Activated CD4-positive, alpha-beta memory T cell treated with anti-CD3 and anti-CD28 coated beads for 36 hours (primary cell): Measurements from ENCODE around the gene RPL3. TPM values are rescaled to one million over a fixed set of nuclear protein-coding genes. Genes with fewer than 3 reads are reported as not detected.
"Not testable (repeated sequence)": the region's sequence is repeated elsewhere in the genome, so short reads cannot be mapped to it uniquely, and the experiment has no call there.

Experiments
- CTCF ChIA-PET: fragments of 350-600 bp; sonication (Branson Sonifier 250); formaldehyde crosslinking; loops from one replicate; lab custom pipeline; 2021; ENCODE audit warnings: antibody characterized with exemption, inconsistent platforms; lab: Charles Lee
- POLR2A ChIA-PET: fragments of 350-600 bp; sonication (Branson Sonifier 250); formaldehyde crosslinking; loops from one replicate; lab custom pipeline; 2021; ENCODE audit warnings: antibody characterized with exemption; lab: Charles Lee
- DNase-seq: peaks from one replicate; pipeline ENCODE4 v3.0.0-alpha.2; 2020
- H3K27ac Mint-ChIP-seq: one replicate; pipeline ENCODE4 v1.8.0; 2021; ENCODE audit warnings: mixed read lengths
- H3K27me3 Mint-ChIP-seq: one replicate; pipeline ENCODE4 v1.8.0; 2021; ENCODE audit warnings: mixed read lengths
- H3K36me3 Mint-ChIP-seq: one replicate; pipeline ENCODE4 v1.8.0; 2021; ENCODE audit warnings: mixed read lengths
- H3K4me1 Mint-ChIP-seq: one replicate; pipeline ENCODE4 v1.8.0; 2021; ENCODE audit warnings: low read depth, mixed read lengths
- H3K4me3 Mint-ChIP-seq: one replicate; pipeline ENCODE4 v1.8.0; 2021; ENCODE audit warnings: mild to moderate bottlenecking, mixed read lengths
- H3K9me3 Mint-ChIP-seq: one replicate; pipeline ENCODE4 v1.8.0; 2021; ENCODE audit warnings: mixed read lengths
- intact Hi-C: fragments of 100-400 bp; cut with micrococcal nuclease; formaldehyde crosslinking; loops from one replicate; pipeline ENCODE4 v1.15.1; 2023
- total RNA-seq, 2 experiments: library from RNA; stranded (reverse); gene quantifications; one replicate each; pipeline ENCODE4 v1.2.3, GENCODE V29; 2021

The RPL3 gene
- total RNA-seq, 2 experiments from 2014 or later = 2,986 to 3,013 TPM

DNA sequence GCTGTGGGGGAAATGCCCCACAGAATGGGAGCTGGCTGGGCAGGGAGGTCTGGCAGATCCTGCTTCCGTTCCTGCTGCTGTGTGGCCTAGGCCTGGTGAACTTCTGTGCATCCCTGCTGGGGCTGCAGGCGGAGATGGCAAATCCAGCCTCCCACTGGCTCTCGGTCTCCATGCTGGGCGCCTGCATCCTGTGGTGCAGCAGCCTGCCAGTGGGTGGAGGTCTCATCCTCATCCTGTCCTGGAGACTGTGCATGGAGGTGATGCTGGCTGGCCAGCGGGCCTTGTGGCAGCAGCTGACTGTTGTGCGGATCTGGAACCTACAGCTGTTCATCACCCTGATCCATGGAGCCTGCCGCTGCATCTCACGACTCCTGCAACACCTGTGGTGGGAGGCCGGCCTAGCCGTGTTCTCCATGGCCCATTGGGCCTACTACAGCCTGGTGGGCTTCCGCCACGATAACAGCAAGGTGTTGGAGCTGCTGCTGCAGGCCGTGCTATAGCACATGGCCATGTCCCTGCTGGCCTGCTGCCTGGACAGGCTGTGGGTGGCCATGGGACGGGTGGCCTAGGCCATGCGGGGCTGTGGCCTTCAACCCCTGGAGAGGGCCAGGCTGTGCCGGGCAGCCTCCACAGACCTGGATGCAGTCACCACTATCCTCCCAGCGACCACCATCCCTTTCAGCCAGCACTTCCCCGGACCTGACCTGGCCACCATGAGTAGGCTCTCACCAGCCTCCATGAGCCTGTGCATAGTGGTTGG lies 8.8 kb upstream of the RPL3 start:
- no peak overlapping the region for H3K27ac Mint-ChIP-seq
- ChIA-PET CTCF (interaction anchor here (0.7 to 1.4 kb wide), 2 partner anchors 17 to 158 kb away, joined by 3 read pairs; no protein-coding TSS in a partner anchor), POLR2A (interaction anchor here (1.8 kb wide), 1 partner anchor 9 kb away, joined by 4 read pairs; the partner anchor contains the start of gene RPL3)
- intact Hi-C loops = no loop called here
- peaks cover 14% of the 10 kb centered on the region for H3K4me1 Mint-ChIP-seq
- H3K4me3 Mint-ChIP-seq = no peak overlapping the region
- no peaks in the 10 kb centered on the region for H3K36me3 Mint-ChIP-seq
- H3K27me3 Mint-ChIP-seq = no peaks in the 10 kb centered on the region
- no peak for DNase-seq
- H3K9me3 Mint-ChIP-seq = no peaks in the 10 kb centered on the region

DNA sequence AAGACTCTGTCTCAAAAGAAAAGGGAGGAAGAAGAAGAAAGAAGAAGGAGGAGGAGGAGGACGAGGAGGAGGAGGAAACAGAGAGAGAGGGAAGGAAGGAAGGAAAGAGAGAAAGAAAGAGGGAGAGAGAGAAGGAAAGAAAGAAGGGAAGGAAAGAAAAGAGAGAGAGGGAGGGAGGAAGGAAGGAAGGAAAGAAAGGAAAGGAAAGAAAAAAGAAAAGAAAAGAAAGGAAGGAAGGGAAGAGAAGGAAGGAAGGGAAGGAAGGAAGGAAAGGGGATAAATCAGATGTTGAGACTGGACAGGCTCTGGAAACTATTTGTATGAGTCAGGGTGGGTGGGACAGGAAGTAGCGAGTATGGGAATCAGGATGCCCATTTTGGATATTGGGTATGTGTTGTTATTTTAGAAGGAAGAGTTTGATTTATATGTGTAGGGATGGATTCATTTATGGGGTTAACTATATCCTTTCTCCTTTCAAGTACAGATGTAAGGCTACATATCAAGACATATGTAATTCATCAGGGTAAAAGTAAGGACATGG lies 6.0 kb upstream of the RPL3 start:
- Mint-ChIP-seq H3K4me1 (peaks cover 3% of the 10 kb centered on the region), H3K9me3 (no peaks in the 10 kb centered on the region), H3K4me3 (no peak overlapping the region), H3K36me3 (no peaks in the 10 kb centered on the region), H3K27me3 (no peaks in the 10 kb centered on the region), H3K27ac (no peak overlapping the region)
- POLR2A ChIA-PET = no interaction called here
- CTCF ChIA-PET = no interaction called here
- intact Hi-C loops = no loop called here
- no peak for DNase-seq

DNA sequence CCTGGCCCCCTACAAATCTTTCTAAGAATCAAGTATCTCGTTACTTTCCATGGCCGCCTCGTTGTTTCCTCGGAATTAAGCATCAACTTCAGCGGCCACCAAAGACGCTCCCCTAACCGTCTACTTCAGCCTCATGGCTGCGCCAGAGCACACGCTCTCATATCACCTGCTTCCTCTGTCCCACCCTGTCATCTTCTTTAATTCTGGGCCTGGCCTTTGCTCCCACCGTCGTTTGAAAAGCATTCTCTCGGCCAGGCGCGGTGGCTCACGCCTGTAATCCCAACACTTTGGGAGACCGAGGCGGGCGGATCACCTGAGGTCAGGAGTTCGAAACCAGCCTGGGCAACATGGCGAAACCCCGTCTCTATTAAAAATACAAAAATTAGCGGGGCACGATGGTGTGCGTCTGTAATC lies 1.2 kb upstream of the RPL3 start:
- Mint-ChIP-seq H3K27ac (peak overlapping the region; percentile 80), H3K4me3 (peak overlapping the region; percentile 70), H3K4me1 (peaks cover 28% of the 10 kb centered on the region), H3K36me3 (peaks cover 39% of the 10 kb centered on the region)
- DNase-seq, H3K27me3 Mint-ChIP-seq, intact Hi-C loops, H3K9me3 Mint-ChIP-seq: not testable (repeated sequence)
- ChIA-PET POLR2A (interaction anchor here (1.4 to 4.5 kb wide), 7 partner anchors 10 to 208 kb away, joined by 3 to 32 read pairs (median 14); partner anchors contain the start of gene TAB1), CTCF (interaction anchor here (3.3 to 5.0 kb wide), 2 partner anchors 11 to 208 kb away, joined by 23 to 32 read pairs; no protein-coding TSS in a partner anchor)

DNA sequence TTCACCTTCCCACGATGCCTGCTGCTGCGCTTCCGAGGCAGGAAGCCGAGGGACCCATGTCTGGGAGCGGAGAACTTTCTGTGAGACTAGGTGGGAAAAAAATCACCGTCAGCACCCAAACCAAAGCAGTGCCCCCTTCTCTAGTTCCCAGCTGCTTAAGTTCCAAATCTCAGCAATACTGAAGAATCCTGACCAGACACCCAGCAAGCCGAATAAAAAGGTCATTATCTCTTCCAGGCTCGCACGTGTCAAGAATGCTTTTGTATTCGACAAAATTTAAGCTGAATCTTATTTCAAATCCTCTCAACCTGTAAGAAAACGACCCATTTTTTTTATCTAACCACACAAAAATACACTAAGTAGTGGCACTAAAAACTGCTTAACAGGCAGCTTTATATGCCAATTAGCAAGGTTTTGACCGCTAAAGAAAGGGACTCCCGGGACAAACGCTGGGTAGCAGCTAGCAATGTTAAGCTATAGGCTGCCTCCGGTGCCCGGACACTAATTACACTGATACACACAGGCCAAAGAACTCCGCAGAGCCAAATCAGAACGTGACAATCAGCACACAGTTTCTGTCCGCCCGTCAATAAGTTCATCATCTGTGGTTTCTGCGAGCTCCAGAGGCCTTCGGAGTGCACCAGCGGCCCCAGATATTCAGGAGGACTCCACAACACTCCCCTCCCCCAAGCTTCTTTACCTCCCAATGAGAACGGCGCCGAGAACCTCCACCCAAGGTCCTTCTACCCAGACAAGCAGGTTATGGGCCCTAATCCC lies 728 bp downstream of the RPL3 start:
- intact Hi-C loops = loop anchor here (1.0 to 10.0 kb wide), 8 partner anchors 69 to 611 kb away; partner anchors contain the start of genes APOBEC3C, ATF4, CBX7 and GRAP2
- Mint-ChIP-seq H3K4me1 (peaks cover 38% of the 10 kb centered on the region), H3K36me3 (peaks cover 56% of the 10 kb centered on the region), H3K27me3 (no peaks in the 10 kb centered on the region), H3K9me3 (no peaks in the 10 kb centered on the region), H3K27ac (peak overlapping the region; percentile 99), H3K4me3 (peak overlapping the region; percentile 100)
- no peak for DNase-seq
- ChIA-PET POLR2A (interaction anchor here (0.5 to 5.3 kb wide), 32 partner anchors 8 to 1308 kb away, joined by 3 to 51 read pairs (median 5); partner anchors contain the start of genes ATF4, CBX6, CBX7 and GTPBP1), CTCF (interaction anchor here (0.6 to 7.0 kb wide), 10 partner anchors 8 to 608 kb away, joined by 3 to 68 read pairs (median 4); partner anchors contain the start of genes CBX7 and MIEF1)

DNA sequence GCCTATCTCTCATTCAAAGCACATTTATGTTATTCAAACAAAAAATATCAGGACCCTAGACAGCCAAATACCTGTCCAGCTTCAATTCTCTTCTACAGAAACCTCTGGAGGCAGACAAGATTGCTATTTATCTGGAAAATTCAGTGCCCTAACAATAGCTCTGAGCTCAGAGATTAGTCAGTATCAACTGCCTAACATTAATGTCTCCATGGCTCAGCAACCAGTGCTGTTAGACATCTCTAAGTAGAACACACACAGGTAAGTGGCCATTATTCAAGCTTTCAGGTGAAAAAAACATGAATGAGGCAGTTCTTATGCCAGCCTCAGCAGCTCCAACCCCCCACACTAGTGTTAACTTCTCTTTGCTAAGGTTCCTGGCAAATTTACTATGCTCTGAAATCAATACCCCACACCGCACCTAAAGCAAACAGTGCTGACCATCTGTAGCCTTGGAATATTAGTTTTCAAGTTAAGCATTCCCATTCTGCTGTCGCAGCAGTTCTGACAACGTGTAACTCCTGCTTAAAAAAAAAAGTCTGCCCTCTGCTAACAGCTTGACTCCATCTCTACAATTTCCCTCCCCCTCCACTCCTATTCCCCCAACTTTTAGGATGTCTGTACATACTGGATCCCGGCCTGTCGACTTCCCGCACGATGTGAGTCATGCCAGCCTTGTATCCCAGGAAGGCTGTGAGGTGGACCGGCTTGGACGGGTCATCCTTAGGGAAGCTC lies 1.5 kb downstream of the RPL3 start:
- Mint-ChIP-seq H3K4me3 (peak overlapping the region; percentile 100), H3K27me3 (no peaks in the 10 kb centered on the region), H3K4me1 (peaks cover 44% of the 10 kb centered on the region), H3K9me3 (no peaks in the 10 kb centered on the region), H3K36me3 (peaks cover 63% of the 10 kb centered on the region), H3K27ac (peak overlapping the region; percentile 99)
- intact Hi-C loops = loop anchor here (2.0 to 10.0 kb wide), 7 partner anchors 69 to 611 kb away; partner anchors contain the start of genes APOBEC3C, GRAP2, GTPBP1 and SUN2
- POLR2A ChIA-PET = interaction anchor here (0.5 to 5.3 kb wide), 28 partner anchors 8 to 746 kb away, joined by 3 to 51 read pairs (median 5); partner anchors contain the start of genes ATF4, CBX6, CBX7 and GTPBP1
- DNase-seq = no peak
- CTCF ChIA-PET = interaction anchor here (0.6 to 7.0 kb wide), 15 partner anchors 7 to 447 kb away, joined by 3 to 68 read pairs (median 4); partner anchors contain the start of gene CBX7

DNA sequence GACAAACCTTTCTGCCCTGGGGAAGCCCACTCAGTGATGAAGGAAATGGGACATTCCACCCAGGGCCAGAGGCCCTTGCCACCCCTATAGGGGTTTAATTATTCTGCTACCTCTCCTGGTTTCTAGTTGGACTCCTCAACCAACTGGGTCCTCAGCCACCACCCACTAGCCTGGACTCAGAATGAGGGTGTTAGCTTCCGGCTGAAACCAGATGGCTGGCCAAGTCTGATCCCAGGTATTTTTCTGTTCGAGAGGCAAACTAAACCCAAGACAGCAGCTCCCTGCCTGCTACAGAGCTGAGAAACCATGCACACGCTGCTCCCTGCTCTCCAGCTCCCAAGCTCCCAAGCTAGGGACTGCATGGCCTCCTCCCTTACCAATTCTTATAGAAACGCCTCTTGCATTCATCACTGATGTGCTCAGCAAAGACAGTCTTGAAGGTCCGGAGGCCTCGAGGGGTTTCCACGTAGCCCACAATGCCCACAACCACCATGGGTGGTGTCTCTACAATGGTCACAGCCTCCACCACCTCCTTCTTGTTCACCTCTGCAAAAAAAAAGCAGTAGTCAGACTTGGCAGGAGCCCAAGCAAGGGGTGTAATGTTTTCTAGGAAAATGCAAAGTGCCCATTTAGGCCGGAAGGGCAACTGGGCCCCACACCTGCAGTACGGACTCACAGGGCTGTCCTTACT lies 2.2 kb downstream of the RPL3 start:
- Mint-ChIP-seq H3K9me3 (no peaks in the 10 kb centered on the region), H3K27me3 (no peaks in the 10 kb centered on the region), H3K4me1 (peaks cover 46% of the 10 kb centered on the region), H3K36me3 (peaks cover 69% of the 10 kb centered on the region), H3K4me3 (peak overlapping the region; percentile 100), H3K27ac (peak overlapping the region; percentile 99)
- ChIA-PET POLR2A (interaction anchor here (0.6 to 5.3 kb wide), 13 partner anchors 11 to 561 kb away, joined by 3 to 51 read pairs (median 3); partner anchors contain the start of genes ATF4, CBX6, CBX7 and RPS19BP1), CTCF (interaction anchor here (0.6 to 7.0 kb wide), 19 partner anchors 10 to 446 kb away, joined by 3 to 68 read pairs (median 4); partner anchors contain the start of genes ATF4, CBX7 and TAB1)
- intact Hi-C loops = loop anchor here (2.0 to 10.0 kb wide), 6 partner anchors 70 to 610 kb away; partner anchors contain the start of genes APOBEC3C, GRAP2, GTPBP1 and SUN2
- peak; percentile 66 for DNase-seq

DNA sequence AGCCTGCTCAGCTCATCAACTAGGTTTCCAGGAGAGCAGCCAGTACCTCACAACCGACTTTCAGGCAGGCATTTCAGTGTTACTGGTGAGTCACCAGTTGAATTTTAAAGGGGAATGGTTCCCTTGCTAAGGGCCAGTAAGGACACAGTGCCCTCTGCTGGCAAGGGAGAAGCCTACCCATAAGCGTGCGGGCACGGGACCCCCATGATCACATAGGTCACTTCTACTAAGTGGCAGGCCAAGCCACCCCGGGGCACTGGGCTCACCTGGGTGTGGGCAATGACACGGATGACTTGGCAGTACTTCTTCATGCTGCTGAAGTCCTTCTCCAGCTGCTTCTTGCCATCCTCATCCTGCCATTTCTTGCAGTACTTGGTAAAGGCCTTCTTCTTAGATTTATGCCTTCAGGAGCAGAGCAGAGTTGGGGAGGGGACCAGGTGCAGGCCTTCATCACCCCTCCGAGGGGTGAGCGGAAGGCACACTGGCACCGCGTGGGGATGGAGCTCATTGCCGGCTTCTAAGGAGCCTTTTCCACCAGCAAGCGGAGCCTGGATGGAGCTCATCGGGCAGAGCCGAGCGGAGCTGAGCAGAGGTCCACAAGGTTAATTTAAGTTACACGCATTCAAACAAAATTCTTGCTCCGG lies 2.9 kb downstream of the RPL3 start:
- Mint-ChIP-seq H3K4me3 (peak overlapping the region; percentile 100), H3K27me3 (no peaks in the 10 kb centered on the region), H3K27ac (peak overlapping the region; percentile 99), H3K4me1 (peaks cover 48% of the 10 kb centered on the region), H3K9me3 (no peaks in the 10 kb centered on the region), H3K36me3 (peaks cover 73% of the 10 kb centered on the region)
- CTCF ChIA-PET = interaction anchor here (0.7 to 7.0 kb wide), 23 partner anchors 9 to 447 kb away, joined by 3 to 68 read pairs (median 4); partner anchors contain the start of genes ATF4, CBX7 and TAB1
- DNase-seq = peak; percentile 87
- intact Hi-C loops = loop anchor here (1.0 to 10.0 kb wide), 7 partner anchors 71 to 609 kb away; partner anchors contain the start of genes APOBEC3C, GRAP2, GTPBP1 and SUN2
- POLR2A ChIA-PET = interaction anchor here (0.6 to 5.3 kb wide), 15 partner anchors 10 to 1472 kb away, joined by 3 to 51 read pairs (median 3); partner anchors contain the start of genes ATF4, CBX6, CBX7 and RPS19BP1

DNA sequence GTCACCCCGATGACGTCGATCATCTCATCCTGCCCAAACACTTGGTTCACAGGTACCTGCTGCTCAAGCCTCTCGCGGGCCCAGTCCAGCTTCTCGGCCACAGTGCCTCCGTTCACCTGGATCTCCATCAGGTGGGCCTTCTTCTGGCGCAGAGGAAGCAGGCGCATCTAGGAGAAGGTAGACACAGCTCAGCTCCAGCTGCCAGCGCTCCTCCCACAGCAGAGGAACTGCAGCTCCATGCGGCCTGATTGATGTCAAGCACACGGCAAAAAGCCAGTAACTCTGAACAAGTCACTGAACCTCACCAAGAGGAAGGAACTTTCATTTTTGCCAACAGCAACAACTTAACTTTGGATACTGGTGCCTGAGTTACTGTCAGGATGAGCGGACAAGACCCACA lies 4.0 kb downstream of the RPL3 start:
- Mint-ChIP-seq H3K36me3 (peaks cover 77% of the 10 kb centered on the region), H3K27me3 (no peaks in the 10 kb centered on the region), H3K9me3 (no peaks in the 10 kb centered on the region), H3K27ac (peak overlapping the region; percentile 78), H3K4me3 (peak overlapping the region; percentile 100), H3K4me1 (peaks cover 46% of the 10 kb centered on the region)
- intact Hi-C loops = loop anchor here (5.0 to 10.0 kb wide), 5 partner anchors 72 to 608 kb away; partner anchors contain the start of genes APOBEC3C, GRAP2, GTPBP1 and SUN2
- no peak for DNase-seq
- ChIA-PET CTCF (interaction anchor here (1.0 to 7.0 kb wide), 11 partner anchors 9 to 446 kb away, joined by 3 to 68 read pairs (median 5); no protein-coding TSS in a partner anchor), POLR2A (interaction anchor here (0.6 to 5.3 kb wide), 4 partner anchors 32 to 216 kb away, joined by 3 to 51 read pairs (median 4); partner anchors contain the start of gene CBX7)

DNA sequence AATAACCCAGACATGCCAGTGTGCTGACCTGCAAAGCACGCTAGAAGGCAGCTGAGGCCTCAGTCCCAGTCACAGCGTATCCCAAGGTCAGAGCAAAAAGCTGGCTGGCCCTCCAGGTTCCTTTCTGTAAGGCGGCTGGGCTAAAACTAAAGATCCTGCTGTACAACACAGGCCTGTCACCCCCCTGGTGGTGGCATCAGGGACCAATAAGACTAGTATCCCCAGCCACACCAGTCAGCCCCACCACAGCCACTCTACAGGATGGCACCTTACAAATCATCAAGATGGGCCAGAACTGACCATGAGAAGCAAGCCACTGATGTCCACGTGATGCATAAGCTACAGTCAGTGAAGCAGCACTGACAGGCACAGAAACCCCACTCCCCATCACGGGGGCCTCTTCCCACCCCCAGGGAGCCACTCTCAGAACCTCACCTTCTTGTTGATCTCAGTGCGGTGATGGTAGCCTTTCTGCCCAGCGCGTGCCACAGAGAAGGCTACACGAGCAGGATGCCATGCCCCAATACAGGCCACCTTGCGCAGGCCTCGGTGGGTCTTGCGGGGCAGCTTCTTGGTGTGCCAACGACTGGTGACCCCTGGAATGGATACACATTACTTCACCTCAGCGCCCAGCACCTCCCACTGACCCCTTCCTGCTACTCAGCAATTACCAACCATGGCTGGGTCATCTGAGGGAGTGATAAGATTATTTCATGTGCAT lies 5.0 kb downstream of the RPL3 start:
- no peak overlapping the region for H3K4me3 Mint-ChIP-seq
- DNase-seq = no peak
- POLR2A ChIA-PET = interaction anchor here (1.0 to 2.0 kb wide), 2 partner anchors 214 to 215 kb away, joined by 3 to 4 read pairs; no protein-coding TSS in a partner anchor
- no peaks in the 10 kb centered on the region for H3K27me3 Mint-ChIP-seq
- CTCF ChIA-PET = interaction anchor here (0.9 to 7.0 kb wide), 5 partner anchors 8 to 445 kb away, joined by 3 to 68 read pairs (median 5); no protein-coding TSS in a partner anchor
- peaks cover 46% of the 10 kb centered on the region for H3K4me1 Mint-ChIP-seq
- intact Hi-C loops = loop anchor here (10.0 kb wide), 2 partner anchors 560 to 590 kb away; partner anchors contain the start of genes GRAP2 and SUN2
- H3K9me3 Mint-ChIP-seq = no peaks in the 10 kb centered on the region
- peaks cover 76% of the 10 kb centered on the region for H3K36me3 Mint-ChIP-seq
- H3K27ac Mint-ChIP-seq = peak overlapping the region; percentile 13
